Measurements from ENCODE around the gene SYCN. TPM values are rescaled to one million over a fixed set of nuclear protein-coding genes. Genes with fewer than 3 reads are reported as not detected.

SYCN gene
- total and polyA plus RNA-seq, 2 of the 8 experiments (the other 6 are each of a cell fraction or from before 2014, with no cell fraction given), result not detected

- TF ChIP-seq SUZ12 (IDR thresholded peaks at IDR 0.05; ENCODE audit: low read length), result no peak
- TF ChIP-seq SP2 (IDR thresholded peaks at IDR 0.05; ENCODE audit: low read length), result no peak
- no peak for TF ChIP-seq BACH1 (IDR thresholded peaks at IDR 0.05; ENCODE audit: low read length)
These were observed 48.4 kb upstream of the SYCN start (continued) for GRCh38 chr19:39252458-39252857.

Data from H1 (cell line).